D721Med (cell line): Measurements from ENCODE around the gene PDCD4.
A peak's percentile ranks its signal among the peaks of the same experiment; 100 is the strongest.

ENCODE experiments used
- DNase-seq: peaks from one replicate; pipeline ENCODE4 v3.0.0; 2011; ENCODE audit warnings: low spot score; ENCODE audit not compliant: insufficient read length
- FAIRE-seq: peaks from 2 replicates; lab custom pipeline; 2011; peaks lifted over from hg19 to GRCh38; lab: Jason Lieb, UNC
- TF ChIP-seq, protein P1 (sequence below): IDR thresholded peaks from 2 replicates; pipeline ENCODE4 v1.5.1; 2012; ENCODE audit warnings: mild to moderate bottlenecking, control low read depth; ENCODE audit not compliant: insufficient read depth; ENCODE audit errors: missing control alignments

Gene PDCD4

DNA sequence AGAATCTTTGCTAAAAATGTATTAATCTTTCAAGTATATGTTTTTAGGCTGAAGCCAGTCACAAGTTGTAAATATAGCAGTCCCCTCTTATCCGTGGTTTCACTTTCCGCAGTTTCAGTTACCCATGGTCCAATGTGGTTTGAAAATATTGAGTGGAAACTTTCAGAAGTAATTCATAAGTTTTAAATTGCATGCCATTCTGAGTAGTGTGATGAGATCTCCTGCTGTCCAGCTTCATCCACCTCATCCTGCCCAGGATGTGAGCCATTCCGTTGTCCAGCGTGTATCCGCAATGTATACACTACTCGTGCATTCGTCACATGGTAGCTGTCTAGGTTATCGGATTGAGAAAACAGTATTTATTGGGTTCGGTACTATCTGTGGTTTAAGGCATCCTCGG is 12.2 kb downstream of the PDCD4 start:
- DNase-seq (no peak), FAIRE-seq (no peak)
- TF ChIP-seq, protein P1, sequence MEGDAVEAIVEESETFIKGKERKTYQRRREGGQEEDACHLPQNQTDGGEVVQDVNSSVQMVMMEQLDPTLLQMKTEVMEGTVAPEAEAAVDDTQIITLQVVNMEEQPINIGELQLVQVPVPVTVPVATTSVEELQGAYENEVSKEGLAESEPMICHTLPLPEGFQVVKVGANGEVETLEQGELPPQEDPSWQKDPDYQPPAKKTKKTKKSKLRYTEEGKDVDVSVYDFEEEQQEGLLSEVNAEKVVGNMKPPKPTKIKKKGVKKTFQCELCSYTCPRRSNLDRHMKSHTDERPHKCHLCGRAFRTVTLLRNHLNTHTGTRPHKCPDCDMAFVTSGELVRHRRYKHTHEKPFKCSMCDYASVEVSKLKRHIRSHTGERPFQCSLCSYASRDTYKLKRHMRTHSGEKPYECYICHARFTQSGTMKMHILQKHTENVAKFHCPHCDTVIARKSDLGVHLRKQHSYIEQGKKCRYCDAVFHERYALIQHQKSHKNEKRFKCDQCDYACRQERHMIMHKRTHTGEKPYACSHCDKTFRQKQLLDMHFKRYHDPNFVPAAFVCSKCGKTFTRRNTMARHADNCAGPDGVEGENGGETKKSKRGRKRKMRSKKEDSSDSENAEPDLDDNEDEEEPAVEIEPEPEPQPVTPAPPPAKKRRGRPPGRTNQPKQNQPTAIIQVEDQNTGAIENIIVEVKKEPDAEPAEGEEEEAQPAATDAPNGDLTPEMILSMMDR = no peak

DNA sequence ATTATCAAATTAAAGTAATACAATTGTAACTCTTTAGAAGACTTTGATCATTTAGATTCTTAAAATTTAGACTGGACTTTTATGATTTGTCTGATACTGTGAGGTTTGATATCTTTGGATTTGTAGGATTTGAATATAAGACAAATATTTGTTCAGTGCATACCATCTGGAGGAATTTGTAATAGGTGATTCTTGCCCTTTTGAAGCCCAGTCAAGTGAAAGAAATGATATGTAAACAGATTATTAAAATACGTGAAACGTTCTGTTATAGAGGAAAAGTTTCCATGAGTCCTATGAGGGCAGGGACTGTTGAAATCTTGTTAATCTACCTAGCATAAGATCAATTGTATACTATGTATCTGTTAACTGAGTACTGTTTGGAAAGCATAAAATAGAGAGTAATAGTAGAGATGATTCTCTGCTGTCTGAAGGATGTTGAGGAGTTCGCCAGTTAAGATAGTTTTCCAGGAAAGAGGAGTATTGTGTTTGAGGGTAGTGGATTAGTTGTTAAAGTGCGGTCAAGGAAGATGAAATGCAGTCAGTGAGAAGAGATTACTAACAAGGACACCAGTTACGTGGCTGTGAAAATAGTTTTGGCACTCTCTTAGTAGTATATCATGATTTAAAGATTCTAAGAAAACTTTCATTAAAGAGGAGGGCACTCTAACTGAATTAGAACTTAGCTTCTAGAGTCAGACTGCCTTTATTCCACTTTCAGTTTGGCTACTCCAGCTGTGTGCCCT is 14.4 kb downstream of the PDCD4 start:
- TF ChIP-seq, protein P1 = no peak
- FAIRE-seq = no peak
- DNase-seq = no peak

DNA sequence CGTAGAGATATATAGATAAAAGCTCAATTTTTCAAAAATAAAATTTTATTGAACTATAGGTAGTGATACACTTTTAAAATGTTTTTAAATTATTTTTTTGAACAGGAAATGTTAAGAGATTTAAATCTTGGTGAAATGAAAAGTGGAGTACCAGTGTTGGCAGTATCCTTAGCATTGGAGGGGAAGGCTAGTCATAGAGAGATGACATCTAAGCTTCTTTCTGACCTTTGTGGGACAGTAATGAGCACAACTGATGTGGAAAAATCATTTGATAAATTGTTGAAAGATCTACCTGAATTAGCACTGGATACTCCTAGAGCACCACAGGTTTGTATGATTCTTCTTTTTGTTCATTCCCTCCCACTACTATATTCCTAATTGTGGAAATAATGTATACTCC is 15.8 kb downstream of the PDCD4 start:
- no peak for FAIRE-seq
- TF ChIP-seq, protein P1 = no peak
- no peak for DNase-seq

DNA sequence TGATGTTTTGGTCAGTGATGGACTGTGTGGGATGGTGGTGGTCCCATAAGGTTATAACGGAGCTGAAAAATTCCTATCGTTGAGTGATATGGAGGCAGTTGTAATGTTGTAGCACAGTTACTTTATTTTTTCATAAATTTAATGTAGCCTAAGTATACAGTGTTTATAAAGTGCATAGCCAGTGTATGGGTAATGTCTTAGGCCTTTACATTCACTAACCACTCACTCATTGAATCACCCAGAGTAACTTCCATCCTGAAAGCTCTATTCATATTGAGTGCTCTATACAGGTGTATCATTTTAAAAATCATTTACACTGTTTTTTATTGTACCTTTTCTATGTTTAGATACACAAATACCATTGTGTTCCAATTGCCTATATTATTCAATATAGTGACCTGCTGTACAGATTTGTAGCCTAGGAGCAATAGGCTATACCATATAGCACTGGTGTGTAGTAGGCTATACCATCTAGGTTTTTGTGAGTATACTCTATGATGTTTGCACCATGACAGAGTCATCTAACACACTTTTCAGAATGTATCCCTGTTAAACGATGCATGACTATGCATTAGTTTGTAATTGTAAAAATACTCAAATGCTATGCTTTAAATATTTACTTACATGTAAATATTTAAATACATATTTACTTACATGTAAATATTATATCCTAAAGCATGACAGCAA is 21.0 kb downstream of the PDCD4 start:
- TF ChIP-seq, protein P1 = no peak
- no peak for FAIRE-seq
- no peak for DNase-seq

DNA sequence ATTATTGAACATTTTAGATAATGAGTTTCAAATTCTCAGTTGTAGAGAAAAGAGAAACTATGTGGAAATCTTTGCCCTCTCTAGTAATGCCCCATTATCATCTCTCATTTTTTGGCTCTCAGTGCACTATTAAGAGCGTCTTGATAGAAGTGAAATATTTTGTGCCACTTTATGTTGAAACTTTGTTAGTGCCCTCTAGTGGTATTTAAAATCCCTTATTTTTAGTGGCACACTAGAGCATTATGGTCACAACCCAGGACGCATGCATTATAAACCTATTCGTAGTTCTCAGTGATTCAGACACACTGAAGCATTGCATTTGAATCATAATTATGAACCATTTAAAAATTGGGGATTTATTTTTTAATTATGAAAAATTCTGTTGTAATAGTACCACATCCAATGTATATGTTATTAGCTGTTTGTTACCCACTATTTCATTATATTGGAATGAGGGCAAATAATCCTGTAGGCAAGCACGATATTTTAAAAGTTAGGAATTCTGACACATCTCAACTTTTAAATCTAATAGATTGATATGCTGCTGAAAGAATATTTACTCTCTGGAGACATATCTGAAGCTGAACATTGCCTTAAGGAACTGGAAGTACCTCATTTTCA is 21.9 kb downstream of the PDCD4 start:
- DNase-seq = no peak
- TF ChIP-seq, protein P1 = peak; percentile 68
- FAIRE-seq = no peak

DNA sequence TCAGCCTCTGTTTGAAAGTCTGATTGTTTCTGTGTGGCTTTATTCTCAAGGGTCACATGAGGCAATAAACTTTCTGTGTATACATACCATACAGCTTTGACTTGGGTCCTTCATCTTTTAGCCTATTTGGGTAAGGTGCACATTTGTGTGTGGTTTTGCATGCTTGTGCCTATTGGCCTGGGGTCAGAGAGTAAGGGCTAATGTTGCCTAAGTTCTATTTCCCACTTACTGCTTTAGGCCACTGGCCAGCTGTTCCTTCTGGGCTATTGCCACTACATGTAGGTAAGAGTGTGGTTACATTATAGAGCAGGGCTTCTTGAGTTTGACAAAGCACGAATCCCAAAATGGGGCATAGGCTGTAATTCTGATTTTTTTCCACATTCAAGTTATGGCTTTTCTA is 25.5 kb downstream of the PDCD4 start:
- TF ChIP-seq, protein P1 = no peak
- FAIRE-seq (no peak), DNase-seq (no peak)
